GM19099 (cell line): Measurements from ENCODE around the gene COPB2.

Experiments used
- POLR2A ChIP-seq: IDR thresholded peaks from 3 replicates; pipeline ENCODE4 v1.6.1; 2011; ENCODE audit warnings: low read depth; ENCODE audit not compliant: insufficient read length; ENCODE audit errors: extremely low read depth

The COPB2 gene

GRCh38 chr3:139307601-139308555, 81.6 kb downstream of the COPB2 start:
- no peak for TF ChIP-seq POLR2A
